ENCODE results near the gene MXD1.

GRCh38 chr2:69926849-69927515 is 12.1 kb downstream of the MXD1 start:
- TF ChIP-seq CTCF (IDR thresholded peaks at IDR 0.05), result no peak
- no peak for TF ChIP-seq POLR2A (IDR thresholded peaks at IDR 0.05)
